Dermis microvascular lymphatic vessel endothelial cell (primary cell): Measurements from ENCODE around the gene DAB2IP. TPM values are rescaled to one million over a fixed set of nuclear protein-coding genes. Genes with fewer than 3 reads are reported as not detected.
A peak's percentile ranks its signal among the peaks of the same experiment; 100 is the strongest.
"Not testable (repeated sequence)": the region's sequence is repeated elsewhere in the genome, so short reads cannot be mapped to it uniquely, and the experiment has no call there.

Experiments
- DNase-seq, 2 donors: peaks; one replicate each; pipeline versions ENCODE4 v3.0.0 to v3.0.0-alpha.2; 2010; ENCODE audit warnings: low read depth in 2 of 2
- total RNA-seq: library from RNA; depleted of rRNA; stranded (reverse); fragments of >200 nt; gene quantifications from 2 replicates; pipeline ENCODE4 v1.2.1, GENCODE V29; 2014

DAB2IP gene
- total RNA-seq, 1 donor from 2014 or later: 15.3 TPM

- no peak for DNase-seq
Observed at GRCh38 chr9:121643473-121643872, 8.0 kb upstream of the DAB2IP start.

GRCh38 chr9:121644040-121644439 is 7.4 kb upstream of the DAB2IP start:
- DNase-seq: not testable (repeated sequence)

GRCh38 chr9:121645003-121645402 is 6.4 kb upstream of the DAB2IP start:
- DNase-seq: no peak

GRCh38 chr9:121645853-121646807 is 5.3 kb upstream of the DAB2IP start:
- DNase-seq: peak in 1 of 2 donors; percentile 51

GRCh38 chr9:121646992-121647391 is 4.4 kb upstream of the DAB2IP start:
- no peak for DNase-seq

- no peak for DNase-seq
Observed at GRCh38 chr9:121648172-121648571, 3.3 kb upstream of the DAB2IP start.

GRCh38 chr9:121648799-121649198 is 2.6 kb upstream of the DAB2IP start:
- no peak for DNase-seq

- DNase-seq: no peak
Observed at GRCh38 chr9:121649476-121650216, 1.8 kb upstream of the DAB2IP start.

- DNase-seq: peak in 1 of 2 donors; percentile 65
Observed at GRCh38 chr9:121650217-121651007, 1.0 kb upstream of the DAB2IP start.

GRCh38 chr9:121651008-121651294 is 483 bp upstream of the DAB2IP start:
- no peak for DNase-seq

GRCh38 chr9:121652021-121652837 is 795 bp downstream of the DAB2IP start:
- peak in 1 of 2 donors; percentile 26 for DNase-seq

- DNase-seq: no peak
Observed at GRCh38 chr9:121652838-121653231, 1.4 kb downstream of the DAB2IP start.

GRCh38 chr9:121654499-121655140 is 3.2 kb downstream of the DAB2IP start:
- DNase-seq: no peak

GRCh38 chr9:121655231-121655755 is 3.9 kb downstream of the DAB2IP start:
- no peak for DNase-seq

GRCh38 chr9:121656941-121657470 is 5.6 kb downstream of the DAB2IP start:
- DNase-seq: no peak

- DNase-seq: peak in 1 of 2 donors; percentile 39
Observed at GRCh38 chr9:121658166-121658565, 6.7 kb downstream of the DAB2IP start.

- no peak for DNase-seq
Observed at GRCh38 chr9:121658591-121658990, 7.2 kb downstream of the DAB2IP start.

GRCh38 chr9:121660367-121660766 is 8.9 kb downstream of the DAB2IP start:
- no peak for DNase-seq

GRCh38 chr9:121660876-121661275 is 9.4 kb downstream of the DAB2IP start:
- no peak for DNase-seq

GRCh38 chr9:121661328-121661727 is 9.9 kb downstream of the DAB2IP start:
- no peak for DNase-seq
